GM19099 (cell line): ENCODE measurements around the gene CPXM2.

Experiments
- POLR2A ChIP-seq: IDR thresholded peaks from 3 replicates; pipeline ENCODE4 v1.6.1; 2011; ENCODE audit warnings: low read depth; ENCODE audit not compliant: insufficient read length; ENCODE audit errors: extremely low read depth

The CPXM2 gene

DNA sequence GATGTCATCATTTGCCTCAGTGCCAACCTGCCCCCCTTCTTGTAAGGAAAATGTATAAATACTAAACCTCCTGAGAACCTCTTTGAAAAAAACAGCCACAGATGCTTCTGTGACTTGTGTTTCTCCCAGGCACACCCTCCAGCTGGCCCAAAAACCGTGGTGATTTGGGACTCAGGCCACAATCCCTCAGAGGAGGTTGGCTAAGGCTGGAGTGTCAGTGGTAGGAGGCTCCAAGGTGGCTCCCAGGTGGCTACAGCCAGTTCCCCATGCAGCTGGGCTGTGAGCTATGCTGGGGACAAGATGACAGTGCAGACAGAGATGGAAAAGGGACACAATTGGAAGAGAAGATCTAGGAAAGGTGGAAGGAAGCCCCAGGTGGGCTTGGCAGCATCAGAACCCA, 104.7 kb downstream of the CPXM2 start:
- TF ChIP-seq POLR2A = no peak

- TF ChIP-seq POLR2A = no peak
Measured at GRCh38 chr10:123786306-123786705, 105.3 kb downstream of the CPXM2 start.

- no peak for TF ChIP-seq POLR2A
Measured at GRCh38 chr10:123784646-123785045, 107.0 kb downstream of the CPXM2 start.

DNA sequence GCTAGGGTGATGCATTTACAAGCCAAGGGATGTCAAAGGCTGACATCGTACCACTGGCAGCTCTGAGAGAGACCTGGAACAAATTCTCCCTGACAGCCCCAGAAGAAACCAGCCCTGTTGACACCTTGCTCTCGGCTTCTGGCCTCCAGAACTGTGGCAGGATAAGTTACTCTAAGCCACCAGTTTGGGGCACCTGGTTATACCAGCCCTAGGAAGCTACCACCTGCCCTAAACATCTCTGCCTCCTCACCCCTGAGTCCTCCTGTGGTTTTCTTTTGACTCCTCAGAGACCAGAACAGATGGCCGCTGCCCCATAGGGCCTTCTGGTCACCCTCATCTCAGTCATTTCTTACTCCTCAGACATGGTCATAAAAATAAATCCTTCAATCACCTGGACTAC, 107.4 kb downstream of the CPXM2 start:
- no peak for TF ChIP-seq POLR2A

DNA sequence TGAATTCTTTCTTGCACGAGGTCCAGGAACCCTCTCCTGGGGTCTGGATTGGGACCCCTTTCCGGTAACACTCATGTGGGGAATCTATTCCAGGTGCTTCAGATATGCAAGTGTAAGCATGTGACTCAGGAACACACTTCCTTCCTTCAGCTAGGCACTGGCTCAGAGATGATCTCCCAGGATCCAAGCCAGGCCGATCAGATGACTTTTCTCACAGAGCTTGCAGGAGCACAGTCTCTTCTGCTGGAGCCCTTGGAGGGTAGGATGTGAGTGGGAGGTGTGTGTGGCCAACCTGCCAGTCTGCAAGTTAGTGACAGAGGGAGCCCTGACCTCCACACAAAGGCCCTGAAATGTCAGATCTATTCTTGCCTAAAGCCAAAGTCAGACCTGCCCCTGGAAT, 108.3 kb downstream of the CPXM2 start:
- TF ChIP-seq POLR2A = no peak

DNA sequence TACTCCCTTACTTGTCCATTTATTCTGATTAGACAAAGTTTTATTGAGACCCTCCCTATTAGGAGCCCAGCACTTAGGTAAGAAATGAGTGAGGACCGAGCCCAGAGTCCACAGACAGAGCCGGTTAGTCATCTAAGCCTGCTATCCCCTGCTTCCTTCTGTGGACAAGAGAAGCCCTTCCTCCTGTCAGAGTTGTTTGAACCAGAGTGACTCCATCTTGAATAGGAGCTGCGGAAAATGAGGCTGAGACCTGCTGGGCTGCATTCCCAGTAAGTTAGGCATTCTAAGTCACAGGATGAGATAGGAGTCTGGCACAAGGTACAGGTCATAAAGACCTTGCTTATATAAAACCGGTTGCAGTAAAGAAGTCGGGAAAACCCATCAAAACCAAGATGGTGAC, 109.1 kb downstream of the CPXM2 start:
- no peak for TF ChIP-seq POLR2A

DNA sequence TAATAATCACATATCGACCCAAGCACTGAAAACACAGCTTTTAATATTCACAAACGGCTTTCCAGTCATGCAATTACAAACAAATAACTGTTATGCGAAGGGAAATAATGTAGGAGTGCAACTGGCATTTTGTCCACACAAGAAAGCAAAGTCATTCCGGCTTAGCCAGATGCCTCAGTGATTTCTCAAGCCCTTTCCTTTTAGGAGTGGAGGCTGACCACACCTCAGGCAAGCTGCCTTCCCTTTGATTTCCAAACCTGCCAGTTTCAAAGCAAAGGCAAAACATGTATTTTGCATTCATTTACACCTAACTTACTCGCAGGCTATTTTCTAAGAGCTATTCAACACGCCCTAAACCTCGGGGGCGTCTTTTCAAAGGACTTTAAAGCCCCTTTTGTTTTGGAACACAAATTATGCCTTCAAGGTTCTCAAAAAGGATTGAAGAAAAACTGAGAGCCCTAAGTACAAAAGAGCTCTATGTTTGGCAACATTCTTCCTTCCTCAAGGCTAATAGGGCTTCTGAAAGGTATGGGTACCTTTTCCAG, 109.6 kb downstream of the CPXM2 start:
- TF ChIP-seq POLR2A = no peak

GRCh38 chr10:123781324-123781900, 110.2 kb downstream of the CPXM2 start:
- TF ChIP-seq POLR2A = no peak

- TF ChIP-seq POLR2A = no peak
Measured at GRCh38 chr10:123778719-123779517, 112.7 kb downstream of the CPXM2 start.

DNA sequence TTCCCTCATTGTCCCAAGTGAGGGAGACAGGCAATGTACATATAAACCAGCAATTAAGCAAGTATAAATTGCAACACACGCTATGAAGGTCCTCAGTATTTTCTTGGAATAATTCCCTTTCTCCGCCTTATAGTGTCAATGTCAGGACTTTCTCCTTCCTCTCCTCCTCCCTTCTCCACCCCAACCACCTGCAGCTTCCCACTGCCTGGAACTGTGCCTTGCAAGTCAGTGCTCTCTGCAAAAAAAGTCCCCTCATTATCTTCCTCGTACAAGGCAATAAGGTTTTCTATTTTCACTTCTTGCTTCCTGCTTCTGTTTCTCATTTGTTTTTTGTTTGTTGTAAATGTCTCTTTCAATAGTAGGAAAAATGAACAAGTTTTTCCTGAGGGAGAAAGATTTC, 113.7 kb downstream of the CPXM2 start:
- TF ChIP-seq POLR2A = no peak

- no peak for TF ChIP-seq POLR2A
Measured at GRCh38 chr10:123774132-123774742, 117.4 kb downstream of the CPXM2 start.

DNA sequence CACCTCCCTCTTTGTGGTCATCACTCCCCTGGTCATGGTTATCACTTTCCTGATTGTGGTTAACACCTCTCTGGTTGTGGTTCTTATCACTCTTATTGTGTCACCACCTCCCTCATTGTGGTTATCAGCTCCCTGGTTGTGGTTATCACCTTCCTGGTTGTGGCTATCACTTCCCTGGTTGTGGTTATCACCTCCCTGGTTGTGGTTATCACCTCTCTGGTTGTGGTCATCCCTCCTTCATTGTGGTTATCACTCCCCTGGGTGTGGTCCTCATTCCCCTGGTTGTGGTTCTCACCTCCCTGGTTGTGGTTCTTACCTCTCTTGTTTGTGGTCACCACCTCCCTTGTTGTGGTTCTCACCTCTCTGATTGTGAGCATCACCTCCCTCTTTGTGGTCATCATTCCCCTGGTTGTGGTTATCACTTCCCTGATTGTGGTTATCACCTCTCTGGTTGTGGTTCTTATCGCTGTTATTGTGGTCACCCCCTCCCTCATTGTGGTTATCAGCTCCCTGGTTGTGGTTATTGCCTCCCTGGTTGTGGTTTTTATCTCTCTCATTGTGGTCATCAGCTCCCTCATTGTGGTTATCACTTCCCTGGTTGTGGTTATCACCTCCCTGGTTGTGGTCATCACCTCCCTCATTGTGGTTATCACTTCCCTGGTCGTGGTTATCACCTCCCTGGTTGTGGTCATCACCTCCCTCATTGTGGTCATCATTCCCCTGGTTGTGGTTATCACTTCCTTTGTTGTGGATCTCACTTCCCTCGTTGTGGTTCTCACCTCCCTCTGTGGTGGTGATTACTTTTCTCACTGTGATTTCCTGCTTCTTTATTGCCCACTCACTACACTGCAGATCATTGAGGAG, 118.7 kb downstream of the CPXM2 start:
- TF ChIP-seq POLR2A = no peak

DNA sequence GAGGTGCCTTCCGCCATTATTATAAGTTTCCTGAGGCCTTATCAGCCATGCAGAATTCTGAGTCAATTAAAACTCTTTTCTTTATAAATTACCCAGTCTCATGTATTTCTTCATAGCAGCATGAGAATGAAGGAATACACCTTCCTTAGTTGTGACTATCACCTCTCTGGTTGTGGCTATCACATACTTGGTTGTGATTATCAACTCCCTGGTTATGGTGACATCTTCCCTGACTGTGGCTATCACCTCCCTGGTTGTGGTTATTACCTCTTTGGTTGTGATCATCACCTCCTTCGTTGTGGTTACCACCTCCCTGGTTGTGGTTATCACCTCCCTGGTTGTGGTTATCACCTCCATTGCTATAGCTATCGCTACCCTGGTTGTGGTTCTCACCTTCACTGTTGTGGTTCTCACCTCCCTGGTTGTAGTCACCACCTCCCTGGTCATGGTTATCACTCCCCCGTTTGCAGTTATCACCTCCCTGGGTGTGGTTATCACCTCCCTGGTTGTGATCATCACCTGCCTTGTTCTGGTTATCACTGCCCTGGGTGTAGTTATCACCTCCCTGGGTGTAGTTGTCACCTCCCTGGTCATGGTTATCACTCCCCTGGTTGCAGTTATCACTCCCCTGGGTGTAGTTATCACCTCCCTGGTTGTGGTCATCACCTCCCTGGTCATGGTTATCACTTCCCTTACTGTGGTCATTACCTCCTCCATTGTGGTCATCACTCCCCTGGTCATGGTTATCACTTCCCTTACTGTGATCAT, 119.5 kb downstream of the CPXM2 start:
- no peak for TF ChIP-seq POLR2A

GRCh38 chr10:123769647-123770046, 122.0 kb downstream of the CPXM2 start:
- no peak for TF ChIP-seq POLR2A
